ENCODE data around the gene GTPBP6. TPM values are rescaled to one million over a fixed set of nuclear protein-coding genes. Genes with fewer than 3 reads are reported as not detected.

The GTPBP6 gene
- total RNA-seq, 2 experiments from 2014 or later = 55.7 to 59.9 TPM

DNA sequence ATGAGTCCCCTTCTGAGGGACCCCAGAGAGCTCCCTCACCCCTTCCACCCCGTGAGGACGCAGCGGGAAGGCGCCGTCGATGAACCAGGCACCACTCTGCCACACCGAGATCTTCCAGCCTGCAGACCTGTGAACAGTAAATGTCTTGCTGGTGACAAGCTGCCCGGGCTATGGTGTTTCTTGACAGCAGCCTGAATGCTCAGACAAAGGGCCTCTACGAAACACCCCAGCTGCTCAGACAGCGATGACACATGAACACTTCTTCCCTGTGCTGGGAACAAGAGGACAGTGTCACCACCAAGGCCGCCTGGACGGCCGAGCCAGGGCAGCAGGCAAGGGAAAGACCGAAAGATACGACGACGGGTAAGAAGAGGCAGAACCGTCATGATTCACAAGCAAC lies 30.6 kb upstream of the GTPBP6 start:
- H3K27ac Mint-ChIP-seq = no peak overlapping the region
- H3K4me1 Mint-ChIP-seq (ENCODE audit: low read depth) = no peaks in the 10 kb centered on the region
- DNase-seq (no peak), ATAC-seq (no peak)
- CTCF ChIA-PET = no interaction called here
- no peaks in the 10 kb centered on the region for H3K9me3 Mint-ChIP-seq (ENCODE audit: insufficient read depth)
- POLR2A ChIA-PET = no interaction called here
- no peaks in the 10 kb centered on the region for H3K27me3 Mint-ChIP-seq (ENCODE audit: low read depth)
- H3K36me3 Mint-ChIP-seq (ENCODE audit: low read depth) = peaks cover 15% of the 10 kb centered on the region
- H3K4me3 Mint-ChIP-seq = no peak overlapping the region

DNA sequence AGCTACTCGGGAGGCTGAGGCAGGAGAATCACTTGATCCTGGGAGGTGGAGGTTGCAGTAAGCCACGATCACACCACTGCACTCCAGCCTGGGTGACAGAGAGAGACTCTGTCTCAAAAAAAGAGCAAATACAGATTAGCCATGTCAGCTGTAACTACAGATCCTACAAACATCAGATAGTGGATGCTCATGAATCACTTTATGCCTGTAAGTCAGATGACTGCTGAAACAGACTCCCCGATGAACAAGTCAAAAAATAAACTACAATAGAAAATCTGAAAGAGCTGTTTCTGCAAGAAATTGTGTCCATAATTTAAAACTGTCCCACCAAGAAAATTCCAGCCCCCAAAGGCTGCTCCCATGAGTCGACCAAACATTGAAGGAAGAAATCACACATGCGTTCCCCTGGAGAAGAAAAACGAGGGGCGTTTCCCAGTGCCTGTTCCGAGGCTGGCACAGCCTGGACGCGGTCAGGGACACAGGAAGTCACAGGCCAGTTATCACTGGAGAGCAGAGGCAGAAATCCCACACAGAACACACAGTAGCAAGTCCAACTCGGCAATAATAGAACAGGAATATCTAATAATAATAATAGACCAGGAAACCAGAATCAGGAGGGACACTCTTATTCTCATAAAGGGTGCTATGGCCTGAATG lies 30.0 kb upstream of the GTPBP6 start:
- ChIA-PET CTCF (no interaction called here), POLR2A (no interaction called here)
- Mint-ChIP-seq H3K4me3 (no peak overlapping the region), H3K9me3 (ENCODE audit: insufficient read depth) (no peaks in the 10 kb centered on the region), H3K27me3 (ENCODE audit: low read depth) (no peaks in the 10 kb centered on the region), H3K36me3 (ENCODE audit: low read depth) (peaks cover 15% of the 10 kb centered on the region), H3K27ac (no peak overlapping the region), H3K4me1 (ENCODE audit: low read depth) (no peaks in the 10 kb centered on the region)
- no peak for DNase-seq
- ATAC-seq = no peak

DNA sequence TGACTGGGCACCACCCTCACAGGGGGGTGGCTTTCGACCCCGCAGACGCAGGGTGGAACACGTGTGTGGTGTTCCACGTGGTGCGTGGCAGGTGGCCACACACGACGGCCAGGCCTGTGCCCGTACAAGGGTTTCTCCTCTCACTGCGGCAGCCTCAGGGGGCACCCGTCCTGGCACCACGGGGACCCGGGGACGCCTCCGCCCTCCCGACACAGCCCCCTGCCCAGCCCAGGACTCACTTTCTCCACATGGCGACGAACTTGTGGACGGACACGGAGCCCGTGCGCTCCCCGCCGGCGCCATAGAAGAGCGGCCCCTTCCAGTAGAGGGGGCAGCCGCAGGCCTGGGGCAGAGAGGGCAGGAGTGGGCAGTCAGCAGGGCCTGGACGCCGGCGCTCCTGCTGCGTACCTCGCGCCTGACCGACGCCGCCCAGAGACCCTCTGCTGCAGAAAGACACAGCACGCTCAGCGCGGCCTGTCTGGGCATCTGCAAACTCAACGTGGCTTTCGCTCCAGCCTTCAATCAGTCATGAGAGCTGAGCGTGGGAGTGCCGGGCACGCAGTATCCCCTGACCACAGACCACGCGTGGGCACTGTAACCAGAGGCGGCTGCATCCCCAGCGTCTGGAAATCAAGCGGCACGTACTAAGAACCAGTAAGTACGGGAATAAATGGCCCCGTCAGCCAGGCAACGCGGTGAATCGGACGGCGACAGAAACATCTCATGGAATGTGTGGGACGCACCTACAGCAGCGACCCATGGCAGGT lies 28.9 kb upstream of the GTPBP6 start:
- ChIA-PET POLR2A (no interaction called here), CTCF (no interaction called here)
- no peaks in the 10 kb centered on the region for H3K27me3 Mint-ChIP-seq (ENCODE audit: low read depth)
- H3K27ac Mint-ChIP-seq = no peak overlapping the region
- H3K36me3 Mint-ChIP-seq (ENCODE audit: low read depth) = peaks cover 15% of the 10 kb centered on the region
- H3K4me3 Mint-ChIP-seq = no peak overlapping the region
- no peaks in the 10 kb centered on the region for H3K9me3 Mint-ChIP-seq (ENCODE audit: insufficient read depth)
- no peak for DNase-seq
- no peak for ATAC-seq
- no peaks in the 10 kb centered on the region for H3K4me1 Mint-ChIP-seq (ENCODE audit: low read depth)

DNA sequence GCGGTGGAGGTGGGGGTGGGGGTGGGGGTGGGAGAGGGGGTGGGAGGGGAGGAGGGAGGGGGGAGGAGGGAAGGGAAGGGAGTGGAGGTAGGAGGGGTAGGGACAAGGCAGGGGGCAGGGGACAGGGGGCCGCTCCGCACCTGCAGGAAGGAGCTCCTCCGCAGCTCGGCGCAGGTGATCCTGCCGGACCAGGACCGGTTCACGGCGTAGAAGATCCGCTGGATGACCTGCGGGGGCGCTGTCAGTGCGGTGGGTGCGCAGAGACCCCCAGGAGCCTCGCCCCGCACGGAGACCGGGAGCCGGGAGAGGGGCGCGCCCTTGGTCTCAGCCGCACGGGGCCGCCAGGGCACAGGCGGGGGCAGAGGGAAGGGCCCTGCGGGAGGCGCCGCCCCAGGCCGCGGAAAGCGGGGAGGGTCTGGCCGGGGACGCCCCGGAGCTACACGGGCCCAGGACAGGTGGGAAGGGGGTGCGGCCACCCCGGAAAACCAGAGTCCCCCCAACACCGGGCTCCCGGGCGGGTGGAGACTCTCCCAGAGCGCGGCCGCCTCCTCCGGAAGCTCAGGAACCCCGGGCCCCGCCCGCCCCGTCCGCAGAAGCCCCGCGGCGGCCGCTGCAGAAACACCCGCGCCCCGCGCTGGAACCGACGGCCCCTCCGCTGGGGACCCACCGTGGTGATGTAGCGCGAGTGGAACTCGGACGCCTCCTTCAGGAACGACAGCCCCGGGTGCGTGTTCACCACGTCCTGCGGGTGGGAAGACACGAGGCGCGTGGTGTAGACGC lies 27.6 kb upstream of the GTPBP6 start:
- DNase-seq = no peak
- peaks cover 23% of the 10 kb centered on the region for H3K36me3 Mint-ChIP-seq (ENCODE audit: low read depth)
- H3K4me1 Mint-ChIP-seq (ENCODE audit: low read depth) = no peaks in the 10 kb centered on the region
- CTCF ChIA-PET = no interaction called here
- no peak for ATAC-seq
- no peak overlapping the region for H3K27ac Mint-ChIP-seq
- POLR2A ChIA-PET = no interaction called here
- H3K27me3 Mint-ChIP-seq (ENCODE audit: low read depth) = no peaks in the 10 kb centered on the region
- no peak overlapping the region for H3K4me3 Mint-ChIP-seq
- H3K9me3 Mint-ChIP-seq (ENCODE audit: insufficient read depth) = no peaks in the 10 kb centered on the region

DNA sequence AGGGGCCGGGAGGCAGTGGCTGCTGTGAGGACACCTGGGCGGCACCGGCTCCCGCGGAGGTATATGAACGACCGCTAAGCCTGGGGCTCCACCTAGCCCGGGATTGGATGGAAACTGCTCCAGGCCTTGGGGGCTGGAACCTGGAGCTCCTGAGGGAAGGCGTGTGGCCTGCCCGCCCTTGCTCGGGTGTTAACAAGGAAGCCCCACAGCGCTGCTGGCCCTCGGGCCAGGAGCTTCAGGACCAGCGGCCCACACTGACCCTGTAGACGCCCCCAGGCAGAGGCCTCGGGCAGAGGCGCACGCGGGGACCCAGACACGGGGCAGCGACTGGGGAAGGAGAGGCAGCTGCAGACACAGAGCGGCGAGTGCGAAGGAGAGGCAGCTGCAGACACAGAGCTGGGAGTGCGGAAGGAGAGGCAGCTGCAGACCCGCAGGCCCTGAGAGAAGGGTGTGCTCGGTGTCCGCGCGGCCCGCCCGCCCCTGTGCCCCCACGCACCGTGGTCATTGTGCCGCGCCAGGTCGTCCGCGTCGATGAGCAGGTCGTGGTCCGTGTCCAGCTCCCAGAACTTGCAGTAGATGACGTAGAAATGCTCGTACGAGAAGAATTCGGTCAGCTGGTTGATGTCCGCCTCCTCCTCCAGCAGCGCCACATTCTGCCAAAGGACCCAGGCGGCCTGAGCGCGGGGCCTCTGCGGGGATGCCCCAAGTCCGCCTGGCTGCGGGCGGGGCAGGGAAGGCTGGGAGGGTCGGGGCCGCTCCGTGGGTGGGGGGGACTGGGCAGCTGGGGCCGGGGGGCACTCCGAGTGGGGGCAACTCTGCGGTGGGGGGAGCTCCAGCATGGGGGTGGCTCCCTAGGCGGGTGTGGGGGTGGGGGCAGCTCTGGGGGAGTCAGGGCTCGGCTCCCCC lies 26.7 kb upstream of the GTPBP6 start:
- Mint-ChIP-seq H3K9me3 (ENCODE audit: insufficient read depth) (no peaks in the 10 kb centered on the region), H3K36me3 (ENCODE audit: low read depth) (peaks cover 27% of the 10 kb centered on the region), H3K27ac (no peak overlapping the region), H3K27me3 (ENCODE audit: low read depth) (no peaks in the 10 kb centered on the region), H3K4me1 (ENCODE audit: low read depth) (no peaks in the 10 kb centered on the region), H3K4me3 (no peak overlapping the region)
- no peak for DNase-seq
- no peak for ATAC-seq
- POLR2A ChIA-PET = no interaction called here
- CTCF ChIA-PET = no interaction called here

DNA sequence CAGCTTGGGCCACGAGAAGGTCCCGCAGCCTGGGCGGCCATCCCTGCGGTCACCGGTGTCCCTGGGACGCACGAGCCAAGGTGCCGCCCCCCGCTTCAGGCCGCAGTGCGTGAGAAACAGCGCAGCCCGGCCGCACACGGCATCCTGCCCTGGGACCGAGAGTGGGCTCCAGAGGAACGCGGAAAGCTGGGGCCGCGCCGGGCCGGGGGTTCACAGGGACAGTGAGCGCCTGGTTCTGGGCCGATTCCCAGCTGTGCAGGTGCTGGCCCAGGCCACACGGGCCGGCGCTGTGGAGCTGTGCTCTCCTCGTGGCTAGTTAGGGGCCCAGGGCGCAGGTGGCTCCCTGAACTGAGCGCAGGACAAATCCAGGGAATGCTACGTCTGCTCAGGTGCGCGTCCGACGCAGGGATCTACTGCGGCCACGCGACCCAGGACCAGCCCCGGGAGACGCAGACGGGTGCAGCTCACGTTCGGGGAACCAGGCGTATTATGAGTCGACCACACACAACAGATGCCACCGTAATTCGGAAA lies 25.8 kb upstream of the GTPBP6 start:
- ChIA-PET CTCF (no interaction called here), POLR2A (no interaction called here)
- H3K4me3 Mint-ChIP-seq = no peak overlapping the region
- H3K27me3 Mint-ChIP-seq (ENCODE audit: low read depth) = no peaks in the 10 kb centered on the region
- no peaks in the 10 kb centered on the region for H3K9me3 Mint-ChIP-seq (ENCODE audit: insufficient read depth)
- H3K4me1 Mint-ChIP-seq (ENCODE audit: low read depth) = no peaks in the 10 kb centered on the region
- DNase-seq = no peak
- no peak for ATAC-seq
- no peak overlapping the region for H3K27ac Mint-ChIP-seq
- peaks cover 27% of the 10 kb centered on the region for H3K36me3 Mint-ChIP-seq (ENCODE audit: low read depth)

DNA sequence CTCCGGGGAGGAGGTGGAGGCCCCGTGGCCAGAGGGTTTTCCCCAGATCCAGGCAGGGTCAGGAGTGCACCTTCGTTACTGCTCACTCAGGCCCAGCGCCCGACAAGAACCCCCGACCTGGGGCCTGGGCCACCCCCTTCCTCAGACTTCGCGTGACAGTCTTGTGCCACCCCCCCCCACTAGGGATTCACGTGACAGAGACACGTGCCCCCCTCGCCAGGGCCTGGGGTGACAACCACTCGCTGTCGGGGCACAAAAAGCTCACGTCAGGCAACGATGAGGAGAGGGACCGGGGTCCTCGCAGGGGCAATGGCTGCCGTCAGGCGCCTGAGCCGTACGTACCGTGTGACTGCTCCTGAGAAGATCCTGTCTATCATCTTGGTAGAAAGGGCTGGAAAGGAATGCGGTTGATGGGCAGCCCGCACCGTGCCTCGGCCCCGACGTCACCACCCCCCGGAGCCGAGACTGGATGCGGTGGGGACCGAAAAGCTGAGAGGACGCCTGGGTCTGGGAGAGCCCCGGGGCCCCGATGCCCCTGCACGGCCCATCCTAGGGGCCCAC lies 23.0 kb upstream of the GTPBP6 start:
- no peak overlapping the region for H3K4me3 Mint-ChIP-seq
- H3K27me3 Mint-ChIP-seq (ENCODE audit: low read depth) = no peaks in the 10 kb centered on the region
- ATAC-seq (no peak), DNase-seq (no peak)
- H3K36me3 Mint-ChIP-seq (ENCODE audit: low read depth) = peaks cover 41% of the 10 kb centered on the region
- CTCF ChIA-PET = no interaction called here
- H3K27ac Mint-ChIP-seq = no peak overlapping the region
- POLR2A ChIA-PET = no interaction called here
- H3K4me1 Mint-ChIP-seq (ENCODE audit: low read depth) = no peaks in the 10 kb centered on the region
- no peaks in the 10 kb centered on the region for H3K9me3 Mint-ChIP-seq (ENCODE audit: insufficient read depth)

DNA sequence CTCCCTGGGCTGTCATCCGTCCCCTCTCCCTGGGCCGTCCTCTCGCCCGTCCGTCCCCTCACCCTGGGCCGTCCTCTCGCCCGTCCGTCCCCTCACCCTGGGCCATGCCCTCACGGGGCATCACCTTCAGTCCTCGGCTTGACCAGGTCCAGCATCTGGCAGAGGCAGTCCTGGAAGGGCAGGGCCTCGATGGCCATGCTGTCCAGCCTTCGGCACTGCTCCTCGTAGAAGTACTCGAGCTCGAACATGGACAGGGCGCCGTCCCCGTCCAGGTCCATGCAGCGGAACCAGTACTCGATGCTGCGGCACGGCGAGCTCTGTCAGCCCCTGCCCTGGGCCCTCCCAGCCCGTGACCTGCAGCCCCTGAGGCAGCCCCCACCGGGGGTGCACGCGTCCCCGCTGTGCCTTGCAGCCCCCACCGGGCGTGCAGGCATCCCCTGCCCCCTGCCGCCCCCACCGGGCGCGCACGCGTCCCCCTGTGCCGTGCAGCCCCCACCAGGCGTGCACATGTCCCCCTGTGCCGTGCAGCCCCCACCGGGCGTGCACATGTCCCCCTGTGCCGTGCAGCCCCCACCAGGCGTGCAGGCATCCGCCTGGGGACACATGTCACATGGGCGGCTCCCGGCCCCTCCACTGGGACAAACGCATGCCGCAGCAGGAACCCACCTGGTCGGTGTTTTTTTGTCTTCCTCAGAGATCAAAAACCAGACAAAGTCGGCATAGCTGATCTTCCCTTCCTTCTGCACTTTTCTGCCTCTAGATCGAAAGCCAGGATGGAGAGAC lies 22.2 kb upstream of the GTPBP6 start:
- no peak for DNase-seq
- peaks cover 47% of the 10 kb centered on the region for H3K36me3 Mint-ChIP-seq (ENCODE audit: low read depth)
- ChIA-PET CTCF (no interaction called here), POLR2A (no interaction called here)
- no peaks in the 10 kb centered on the region for H3K9me3 Mint-ChIP-seq (ENCODE audit: insufficient read depth)
- H3K27ac Mint-ChIP-seq = no peak overlapping the region
- H3K27me3 Mint-ChIP-seq (ENCODE audit: low read depth) = no peaks in the 10 kb centered on the region
- H3K4me3 Mint-ChIP-seq = no peak overlapping the region
- no peaks in the 10 kb centered on the region for H3K4me1 Mint-ChIP-seq (ENCODE audit: low read depth)
- no peak for ATAC-seq

DNA sequence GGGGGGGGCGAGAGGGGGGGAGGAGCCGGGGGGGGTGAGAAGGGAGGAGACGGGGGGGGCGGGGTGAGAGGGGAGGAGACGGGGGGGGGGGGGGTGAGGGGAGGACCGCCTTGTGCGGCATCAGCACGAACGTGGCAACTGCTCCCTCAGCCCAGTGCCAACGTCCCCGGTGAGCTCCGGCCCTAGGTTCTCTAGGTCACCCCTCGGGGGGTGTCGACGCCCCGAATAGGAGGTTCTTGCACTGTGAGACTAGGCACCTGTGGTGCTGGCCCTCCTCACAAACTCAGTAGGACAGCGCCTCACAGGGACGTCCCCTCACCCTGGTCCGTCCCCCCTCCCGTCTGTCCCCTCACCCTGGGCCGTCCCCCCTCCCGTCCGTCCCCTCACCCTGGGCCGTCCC lies 21.5 kb upstream of the GTPBP6 start:
- Mint-ChIP-seq H3K4me3 (no peak overlapping the region), H3K9me3 (ENCODE audit: insufficient read depth) (no peaks in the 10 kb centered on the region), H3K27me3 (ENCODE audit: low read depth) (no peaks in the 10 kb centered on the region), H3K36me3 (ENCODE audit: low read depth) (peaks cover 44% of the 10 kb centered on the region), H3K4me1 (ENCODE audit: low read depth) (no peaks in the 10 kb centered on the region), H3K27ac (no peak overlapping the region)
- ChIA-PET POLR2A (no interaction called here), CTCF (no interaction called here)
- ATAC-seq = no peak
- DNase-seq = no peak

DNA sequence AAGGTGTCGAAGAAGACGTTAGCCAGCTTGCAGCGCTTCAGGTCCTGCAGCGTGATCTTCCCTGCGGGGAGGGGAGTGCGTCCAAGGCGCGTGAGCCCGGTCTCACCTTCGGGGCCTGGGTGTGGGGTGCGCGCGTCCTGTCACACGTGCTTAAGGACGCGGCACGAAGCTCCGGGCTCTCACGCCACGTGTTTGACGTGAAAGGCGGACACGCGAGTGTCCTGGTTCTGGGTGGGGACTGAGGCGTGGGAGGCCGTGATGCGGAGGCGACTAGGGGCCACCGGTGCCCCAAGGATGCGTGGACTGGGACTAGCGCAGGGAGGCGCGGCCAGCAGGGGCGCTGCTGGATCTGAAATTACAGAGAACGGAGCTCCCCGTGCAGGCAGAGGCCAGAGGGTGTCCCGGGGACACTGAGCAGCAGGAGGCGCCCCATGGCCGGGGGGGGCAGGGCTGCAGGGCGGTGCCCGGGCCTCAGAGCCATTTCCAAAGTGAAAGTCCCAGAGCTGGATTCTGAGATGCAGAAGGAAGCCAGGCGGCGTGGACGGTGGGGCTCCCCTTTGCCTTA lies 20.3 kb upstream of the GTPBP6 start:
- no peak overlapping the region for H3K4me3 Mint-ChIP-seq
- no peaks in the 10 kb centered on the region for H3K4me1 Mint-ChIP-seq (ENCODE audit: low read depth)
- DNase-seq (no peak), ATAC-seq (no peak)
- no peaks in the 10 kb centered on the region for H3K27me3 Mint-ChIP-seq (ENCODE audit: low read depth)
- POLR2A ChIA-PET = no interaction called here
- H3K27ac Mint-ChIP-seq = no peak overlapping the region
- peaks cover 37% of the 10 kb centered on the region for H3K36me3 Mint-ChIP-seq (ENCODE audit: low read depth)
- CTCF ChIA-PET = no interaction called here
- no peaks in the 10 kb centered on the region for H3K9me3 Mint-ChIP-seq (ENCODE audit: insufficient read depth)

All from activated CD8-positive, alpha-beta T cell treated with anti-CD3 and anti-CD28 coated beads, Interleukin-2, amount 10 ng/mL, durations not matched to agents 7 days and 5 days (primary cell).